ENCODE measurements around the gene SDK1. TPM values are rescaled to one million over a fixed set of nuclear protein-coding genes. Genes with fewer than 3 reads are reported as not detected.

SDK1 gene
- total RNA-seq, 1 experiment from 2014 or later = 9.3 TPM

GRCh38 chr7:3266240-3266639, 34.8 kb upstream of the SDK1 start:
- no peak for DNase-seq (ENCODE audit: low spot score)
- POLR2A ChIA-PET = no interaction called here
- no peak overlapping the region for H3K4me3 Mint-ChIP-seq
- no peak for ATAC-seq
- no peaks in the 10 kb centered on the region for H3K27me3 Mint-ChIP-seq (ENCODE audit: low read depth)
- no peak overlapping the region for H3K27ac Mint-ChIP-seq
- peaks cover 31% of the 10 kb centered on the region for H3K4me1 Mint-ChIP-seq
- H3K36me3 Mint-ChIP-seq = no peaks in the 10 kb centered on the region
- no peak for TF ChIP-seq CBFB (CRISPR knock-in tag; IDR thresholded peaks at IDR 0.05; ENCODE audit: low read depth)
- no peak for TF ChIP-seq KAT7 (CRISPR knock-in tag; IDR thresholded peaks at IDR 0.05; ENCODE audit: borderline replicate concordance)
- TF ChIP-seq MYBL2 (CRISPR knock-in tag; IDR thresholded peaks at IDR 0.05) = no peak
- TF ChIP-seq ZNF317 (CRISPR knock-in tag; IDR thresholded peaks at IDR 0.05; ENCODE audit: borderline replicate concordance, low read depth) = no peak
- no peak for TF ChIP-seq ZNF219 (CRISPR knock-in tag; IDR thresholded peaks at IDR 0.05; ENCODE audit: borderline replicate concordance)
- TF ChIP-seq ZSCAN18 (CRISPR knock-in tag; IDR thresholded peaks at IDR 0.05) = no peak
- TF ChIP-seq SP1 (CRISPR knock-in tag; conservative IDR thresholded peaks at IDR 0.05) = no peak
- TF ChIP-seq GRHL2 (CRISPR knock-in tag; IDR thresholded peaks at IDR 0.05; ENCODE audit: insufficient replicate concordance, severe bottlenecking) = no peak
- no peak for TF ChIP-seq OVOL2 (CRISPR knock-in tag; IDR thresholded peaks at IDR 0.05; ENCODE audit: borderline replicate concordance)
- TF ChIP-seq USF1 (CRISPR knock-in tag; IDR thresholded peaks at IDR 0.05) = no peak
- TF ChIP-seq CREB1 (CRISPR knock-in tag; IDR thresholded peaks at IDR 0.05) = no peak
- TF ChIP-seq TP53 (CRISPR knock-in tag; IDR thresholded peaks at IDR 0.05) = no peak
- TF ChIP-seq, protein P1, sequence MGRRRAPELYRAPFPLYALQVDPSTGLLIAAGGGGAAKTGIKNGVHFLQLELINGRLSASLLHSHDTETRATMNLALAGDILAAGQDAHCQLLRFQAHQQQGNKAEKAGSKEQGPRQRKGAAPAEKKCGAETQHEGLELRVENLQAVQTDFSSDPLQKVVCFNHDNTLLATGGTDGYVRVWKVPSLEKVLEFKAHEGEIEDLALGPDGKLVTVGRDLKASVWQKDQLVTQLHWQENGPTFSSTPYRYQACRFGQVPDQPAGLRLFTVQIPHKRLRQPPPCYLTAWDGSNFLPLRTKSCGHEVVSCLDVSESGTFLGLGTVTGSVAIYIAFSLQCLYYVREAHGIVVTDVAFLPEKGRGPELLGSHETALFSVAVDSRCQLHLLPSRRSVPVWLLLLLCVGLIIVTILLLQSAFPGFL (CRISPR knock-in tag; IDR thresholded peaks at IDR 0.05; ENCODE audit: borderline replicate concordance) = no peak
- TF ChIP-seq, protein P2, sequence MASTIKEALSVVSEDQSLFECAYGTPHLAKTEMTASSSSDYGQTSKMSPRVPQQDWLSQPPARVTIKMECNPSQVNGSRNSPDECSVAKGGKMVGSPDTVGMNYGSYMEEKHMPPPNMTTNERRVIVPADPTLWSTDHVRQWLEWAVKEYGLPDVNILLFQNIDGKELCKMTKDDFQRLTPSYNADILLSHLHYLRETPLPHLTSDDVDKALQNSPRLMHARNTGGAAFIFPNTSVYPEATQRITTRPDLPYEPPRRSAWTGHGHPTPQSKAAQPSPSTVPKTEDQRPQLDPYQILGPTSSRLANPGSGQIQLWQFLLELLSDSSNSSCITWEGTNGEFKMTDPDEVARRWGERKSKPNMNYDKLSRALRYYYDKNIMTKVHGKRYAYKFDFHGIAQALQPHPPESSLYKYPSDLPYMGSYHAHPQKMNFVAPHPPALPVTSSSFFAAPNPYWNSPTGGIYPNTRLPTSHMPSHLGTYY (CRISPR knock-in tag; IDR thresholded peaks at IDR 0.05) = no peak
- no peaks in the 10 kb centered on the region for H3K9me3 Mint-ChIP-seq
- CTCF ChIA-PET = no interaction called here

GRCh38 chr7:3267966-3268690, 32.9 kb upstream of the SDK1 start:
- H3K9me3 Mint-ChIP-seq = no peaks in the 10 kb centered on the region
- H3K4me3 Mint-ChIP-seq = no peak overlapping the region
- no peaks in the 10 kb centered on the region for H3K27me3 Mint-ChIP-seq (ENCODE audit: low read depth)
- H3K36me3 Mint-ChIP-seq = no peaks in the 10 kb centered on the region
- peaks cover 15% of the 10 kb centered on the region for H3K4me1 Mint-ChIP-seq
- no peak overlapping the region for H3K27ac Mint-ChIP-seq
- CTCF ChIA-PET = no interaction called here
- DNase-seq (ENCODE audit: low spot score) (no peak), ATAC-seq (no peak)
- POLR2A ChIA-PET = no interaction called here
- TF ChIP-seq ATF1 (CRISPR knock-in tag; IDR thresholded peaks at IDR 0.05) (no peak), ETV6 (CRISPR knock-in tag; IDR thresholded peaks at IDR 0.05) (no peak), TEAD1 (CRISPR knock-in tag; IDR thresholded peaks at IDR 0.05) (no peak), JUN (CRISPR knock-in tag; IDR thresholded peaks at IDR 0.05) (no peak), STAT6 (CRISPR knock-in tag; conservative IDR thresholded peaks at IDR 0.05; ENCODE audit: low read depth) (no peak), PRRX2 (CRISPR knock-in tag; IDR thresholded peaks at IDR 0.05) (no peak), SMAD4 (CRISPR knock-in tag; IDR thresholded peaks at IDR 0.05) (no peak), CREB1 (CRISPR knock-in tag; IDR thresholded peaks at IDR 0.05) (no peak), RORB (CRISPR knock-in tag; IDR thresholded peaks at IDR 0.05) (no peak)
- TF ChIP-seq, protein P3, sequence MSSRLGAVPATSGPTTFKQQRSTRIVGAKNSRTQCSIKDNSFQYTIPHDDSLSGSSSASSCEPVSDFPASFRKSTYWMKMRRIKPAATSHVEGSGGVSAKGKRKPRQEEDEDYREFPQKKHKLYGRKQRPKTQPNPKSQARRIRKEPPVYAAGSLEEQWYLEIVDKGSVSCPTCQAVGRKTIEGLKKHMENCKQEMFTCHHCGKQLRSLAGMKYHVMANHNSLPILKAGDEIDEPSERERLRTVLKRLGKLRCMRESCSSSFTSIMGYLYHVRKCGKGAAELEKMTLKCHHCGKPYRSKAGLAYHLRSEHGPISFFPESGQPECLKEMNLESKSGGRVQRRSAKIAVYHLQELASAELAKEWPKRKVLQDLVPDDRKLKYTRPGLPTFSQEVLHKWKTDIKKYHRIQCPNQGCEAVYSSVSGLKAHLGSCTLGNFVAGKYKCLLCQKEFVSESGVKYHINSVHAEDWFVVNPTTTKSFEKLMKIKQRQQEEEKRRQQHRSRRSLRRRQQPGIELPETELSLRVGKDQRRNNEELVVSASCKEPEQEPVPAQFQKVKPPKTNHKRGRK (CRISPR knock-in tag; IDR thresholded peaks at IDR 0.05; ENCODE audit: borderline replicate concordance) = no peak
- TF ChIP-seq, protein P4, sequence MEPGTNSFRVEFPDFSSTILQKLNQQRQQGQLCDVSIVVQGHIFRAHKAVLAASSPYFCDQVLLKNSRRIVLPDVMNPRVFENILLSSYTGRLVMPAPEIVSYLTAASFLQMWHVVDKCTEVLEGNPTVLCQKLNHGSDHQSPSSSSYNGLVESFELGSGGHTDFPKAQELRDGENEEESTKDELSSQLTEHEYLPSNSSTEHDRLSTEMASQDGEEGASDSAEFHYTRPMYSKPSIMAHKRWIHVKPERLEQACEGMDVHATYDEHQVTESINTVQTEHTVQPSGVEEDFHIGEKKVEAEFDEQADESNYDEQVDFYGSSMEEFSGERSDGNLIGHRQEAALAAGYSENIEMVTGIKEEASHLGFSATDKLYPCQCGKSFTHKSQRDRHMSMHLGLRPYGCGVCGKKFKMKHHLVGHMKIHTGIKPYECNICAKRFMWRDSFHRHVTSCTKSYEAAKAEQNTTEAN (CRISPR knock-in tag; IDR thresholded peaks at IDR 0.05) = no peak

All from WTC11 (cell line).